ENCODE measurements around the gene CARHSP1.
"Not testable (repeated sequence)": the region's sequence is repeated elsewhere in the genome, so short reads cannot be mapped to it uniquely, and the experiment has no call there.

CARHSP1 gene

GRCh38 chr16:8855972-8856371, 12.8 kb downstream of the CARHSP1 start:
- FAIRE-seq = no peak
- DNase-seq (ENCODE audit: low spot score) = no peak

- no peak for FAIRE-seq
Measured at GRCh38 chr16:8855051-8855786, 13.6 kb downstream of the CARHSP1 start.

GRCh38 chr16:8854298-8854948, 14.4 kb downstream of the CARHSP1 start:
- FAIRE-seq (no peak), DNase-seq (ENCODE audit: low spot score) (no peak)

More at GRCh38 chr16:8855051-8855786, 13.6 kb downstream of the CARHSP1 start:
- DNase-seq (ENCODE audit: low spot score) = no peak

- FAIRE-seq (no peak), DNase-seq (ENCODE audit: low spot score) (no peak)
Measured at GRCh38 chr16:8853611-8854010, 15.2 kb downstream of the CARHSP1 start.

GRCh38 chr16:8853150-8853549, 15.7 kb downstream of the CARHSP1 start:
- DNase-seq (ENCODE audit: low spot score) (no peak), FAIRE-seq (no peak)

- FAIRE-seq (no peak), DNase-seq (ENCODE audit: low spot score) (no peak)
Measured at GRCh38 chr16:8852534-8852933, 16.3 kb downstream of the CARHSP1 start.

- DNase-seq (ENCODE audit: low spot score) (no peak), FAIRE-seq (no peak)
Measured at GRCh38 chr16:8851761-8852403, 16.9 kb downstream of the CARHSP1 start.

GRCh38 chr16:8850279-8850885, 18.4 kb downstream of the CARHSP1 start:
- FAIRE-seq = peak; percentile 16
- DNase-seq (ENCODE audit: low spot score) = peak; percentile 82

- no peak for DNase-seq (ENCODE audit: low spot score)
Measured at GRCh38 chr16:8849411-8850011, 19.3 kb downstream of the CARHSP1 start.

GRCh38 chr16:8848939-8849391, 19.8 kb downstream of the CARHSP1 start:
- peak; percentile 62 for DNase-seq (ENCODE audit: low spot score)
- peak; percentile 43 for FAIRE-seq

More at GRCh38 chr16:8849411-8850011, 19.3 kb downstream of the CARHSP1 start:
- no peak for FAIRE-seq

GRCh38 chr16:8848231-8848938, 20.4 kb downstream of the CARHSP1 start:
- DNase-seq (ENCODE audit: low spot score) (no peak), FAIRE-seq (no peak)

GRCh38 chr16:8847623-8848022, 21.2 kb downstream of the CARHSP1 start:
- no peak for DNase-seq (ENCODE audit: low spot score)
- FAIRE-seq = no peak

- FAIRE-seq = no peak
- no peak for DNase-seq (ENCODE audit: low spot score)
Measured at GRCh38 chr16:8847145-8847544, 21.7 kb downstream of the CARHSP1 start.

- FAIRE-seq (no peak), DNase-seq (ENCODE audit: low spot score) (no peak)
Measured at GRCh38 chr16:8846401-8846932, 22.3 kb downstream of the CARHSP1 start.

GRCh38 chr16:8845699-8846298, 23.0 kb downstream of the CARHSP1 start:
- DNase-seq (ENCODE audit: low spot score) = no peak

GRCh38 chr16:8843296-8843695, 25.5 kb downstream of the CARHSP1 start:
- FAIRE-seq = not testable (repeated sequence)

More at GRCh38 chr16:8845699-8846298, 23.0 kb downstream of the CARHSP1 start:
- no peak for FAIRE-seq

GRCh38 chr16:8842016-8842415, 26.8 kb downstream of the CARHSP1 start:
- not testable (repeated sequence) for FAIRE-seq; DNase-seq (ENCODE audit: low spot score)

More at GRCh38 chr16:8843296-8843695, 25.5 kb downstream of the CARHSP1 start:
- DNase-seq (ENCODE audit: low spot score) = not testable (repeated sequence)

- DNase-seq (ENCODE audit: low spot score); FAIRE-seq: not testable (repeated sequence)
Measured at GRCh38 chr16:8837594-8837993, 31.2 kb downstream of the CARHSP1 start.

- not testable (repeated sequence) for FAIRE-seq; DNase-seq (ENCODE audit: low spot score)
Measured at GRCh38 chr16:8836797-8837196, 32.0 kb downstream of the CARHSP1 start.

GRCh38 chr16:8832717-8833105, 36.1 kb downstream of the CARHSP1 start:
- no peak for DNase-seq (ENCODE audit: low spot score)
- FAIRE-seq = no peak
